GM10266 (cell line): ENCODE data around the gene MAPK11.
A peak's percentile ranks its signal among the peaks of the same experiment; 100 is the strongest.

ENCODE experiments used
- DNase-seq: peaks from one replicate; pipeline ENCODE4 v3.0.0; 2012; ENCODE audit errors: extremely low spot score
- TF ChIP-seq, protein P1 (sequence below): IDR thresholded peaks from 2 replicates; pipeline ENCODE4 v1.5.1; 2012; ENCODE audit warnings: mild to moderate bottlenecking, low read depth; ENCODE audit not compliant: control insufficient read depth, insufficient read depth; ENCODE audit errors: missing control alignments

Gene MAPK11

DNA sequence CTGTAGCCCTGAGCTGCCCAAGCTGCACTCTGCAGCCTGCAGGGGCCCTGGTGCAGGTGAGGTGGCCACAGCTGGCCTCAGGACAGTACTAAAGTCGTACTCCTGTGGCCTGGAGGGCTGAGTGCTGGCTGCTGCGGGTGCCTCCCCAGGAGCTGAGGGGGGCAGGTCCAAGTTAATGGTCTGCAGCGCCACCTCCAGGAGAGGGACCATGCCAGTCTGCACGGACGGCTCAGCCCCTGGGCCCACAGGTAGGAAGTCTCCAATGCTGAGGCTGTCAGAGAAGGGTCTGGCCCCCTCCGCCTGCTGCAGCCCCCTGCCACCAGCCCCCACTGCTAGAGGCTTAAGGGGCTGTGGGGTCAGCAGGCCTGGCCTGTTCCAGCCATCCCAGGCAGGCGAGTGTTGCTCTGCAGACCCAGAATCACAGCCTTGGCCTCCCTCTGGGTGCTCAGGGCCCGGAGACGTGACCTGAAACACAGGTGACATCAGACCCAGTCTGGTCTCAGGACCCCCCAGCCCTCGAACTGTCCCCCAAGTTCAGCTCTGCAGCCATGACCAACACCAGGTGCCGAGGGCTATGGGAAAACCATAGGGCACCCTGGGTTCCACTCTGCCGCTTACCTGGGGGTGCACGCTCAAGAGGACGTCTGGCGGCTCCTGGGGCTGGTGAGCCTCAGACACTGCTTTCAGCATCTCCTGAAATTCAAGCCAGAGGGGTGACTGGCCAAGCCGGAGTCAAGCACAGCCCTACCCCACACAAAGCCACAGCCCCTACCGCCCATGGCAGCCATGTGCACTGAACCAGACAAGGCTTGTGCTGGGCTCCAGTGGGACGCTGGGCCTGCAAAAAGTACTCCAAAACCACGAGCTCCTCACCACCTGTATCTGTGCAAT, 48.5 kb downstream of the MAPK11 start:
- DNase-seq, result no peak
- TF ChIP-seq, protein P1, sequence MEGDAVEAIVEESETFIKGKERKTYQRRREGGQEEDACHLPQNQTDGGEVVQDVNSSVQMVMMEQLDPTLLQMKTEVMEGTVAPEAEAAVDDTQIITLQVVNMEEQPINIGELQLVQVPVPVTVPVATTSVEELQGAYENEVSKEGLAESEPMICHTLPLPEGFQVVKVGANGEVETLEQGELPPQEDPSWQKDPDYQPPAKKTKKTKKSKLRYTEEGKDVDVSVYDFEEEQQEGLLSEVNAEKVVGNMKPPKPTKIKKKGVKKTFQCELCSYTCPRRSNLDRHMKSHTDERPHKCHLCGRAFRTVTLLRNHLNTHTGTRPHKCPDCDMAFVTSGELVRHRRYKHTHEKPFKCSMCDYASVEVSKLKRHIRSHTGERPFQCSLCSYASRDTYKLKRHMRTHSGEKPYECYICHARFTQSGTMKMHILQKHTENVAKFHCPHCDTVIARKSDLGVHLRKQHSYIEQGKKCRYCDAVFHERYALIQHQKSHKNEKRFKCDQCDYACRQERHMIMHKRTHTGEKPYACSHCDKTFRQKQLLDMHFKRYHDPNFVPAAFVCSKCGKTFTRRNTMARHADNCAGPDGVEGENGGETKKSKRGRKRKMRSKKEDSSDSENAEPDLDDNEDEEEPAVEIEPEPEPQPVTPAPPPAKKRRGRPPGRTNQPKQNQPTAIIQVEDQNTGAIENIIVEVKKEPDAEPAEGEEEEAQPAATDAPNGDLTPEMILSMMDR, result peak; percentile 20

DNA sequence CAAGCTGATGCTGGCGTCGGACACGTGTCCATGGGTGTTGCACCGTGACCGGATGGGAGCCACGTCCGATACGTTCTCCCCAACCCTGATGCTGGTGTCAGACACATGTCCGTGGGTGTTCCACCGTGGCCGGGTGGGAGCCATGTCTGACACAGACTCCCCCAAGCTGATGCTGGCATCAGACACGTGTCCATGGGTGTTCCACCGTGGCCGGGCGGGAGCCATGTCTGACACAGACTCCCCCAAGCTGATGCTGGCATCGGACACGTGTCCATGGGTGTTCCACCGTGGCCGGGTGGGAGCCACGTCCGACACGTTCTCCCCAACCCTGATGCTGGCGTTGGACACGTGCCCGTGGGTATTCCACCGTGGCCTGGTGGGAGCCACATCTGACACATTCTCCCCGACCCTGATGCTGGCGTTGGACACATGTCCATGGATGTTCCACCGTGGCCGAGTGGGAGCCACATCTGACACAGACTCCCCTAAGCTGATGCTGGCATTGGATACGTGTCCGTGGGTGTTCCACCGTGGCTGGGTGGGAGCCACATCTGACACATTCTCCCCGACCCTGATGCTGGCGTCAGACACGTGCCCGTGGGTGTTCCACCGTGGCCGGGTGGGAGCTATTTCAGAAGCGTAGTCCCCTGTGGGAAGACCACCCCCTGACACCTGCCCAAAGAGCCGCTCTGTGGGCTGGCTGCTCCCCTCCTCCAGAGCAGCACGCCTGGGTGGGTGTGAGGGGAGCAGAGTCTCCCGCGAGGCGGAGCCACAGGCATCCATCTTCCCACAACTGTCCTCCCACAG, 49.4 kb downstream of the MAPK11 start:
- no peak for DNase-seq
- TF ChIP-seq, protein P1, result no peak

DNA sequence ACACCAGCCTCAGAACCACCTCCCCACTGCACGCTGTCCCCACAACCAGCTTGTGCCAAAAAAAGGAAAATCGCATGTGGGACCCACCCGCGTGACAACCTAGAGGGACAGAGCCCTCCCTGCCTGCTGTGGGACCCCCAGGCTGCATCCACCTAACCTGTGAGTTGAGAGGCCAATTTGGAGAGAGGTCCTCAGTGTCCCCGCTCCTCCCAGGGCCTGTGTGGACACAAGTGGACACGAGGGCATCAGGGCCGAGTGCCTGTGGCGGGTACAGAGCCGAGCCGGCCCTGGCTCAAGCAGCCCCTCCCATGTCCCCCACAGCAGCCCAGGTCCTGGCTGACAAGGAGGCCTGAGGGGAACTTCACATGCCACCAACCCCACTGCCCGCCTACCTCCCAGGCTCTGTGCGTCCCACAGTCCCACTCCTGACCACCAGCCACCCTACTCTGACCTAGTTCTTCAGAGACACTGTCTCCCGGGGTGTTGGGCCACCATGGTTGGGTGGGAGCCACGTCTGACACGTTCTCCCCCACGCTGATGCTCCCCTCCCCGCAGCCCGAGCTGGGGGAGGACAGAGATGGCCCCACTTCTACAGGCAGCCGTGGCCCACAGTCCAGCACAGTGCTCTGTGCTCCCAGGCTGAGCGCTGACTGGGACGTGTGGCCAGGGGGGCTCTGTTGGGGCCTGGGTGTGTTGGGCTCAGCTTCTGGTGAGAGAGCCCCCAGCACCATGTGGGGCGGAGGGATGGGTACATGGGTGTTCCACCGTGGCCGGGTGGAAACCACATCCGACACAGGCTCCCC, 50.2 kb downstream of the MAPK11 start:
- DNase-seq, result no peak
- TF ChIP-seq, protein P1, result no peak

DNA sequence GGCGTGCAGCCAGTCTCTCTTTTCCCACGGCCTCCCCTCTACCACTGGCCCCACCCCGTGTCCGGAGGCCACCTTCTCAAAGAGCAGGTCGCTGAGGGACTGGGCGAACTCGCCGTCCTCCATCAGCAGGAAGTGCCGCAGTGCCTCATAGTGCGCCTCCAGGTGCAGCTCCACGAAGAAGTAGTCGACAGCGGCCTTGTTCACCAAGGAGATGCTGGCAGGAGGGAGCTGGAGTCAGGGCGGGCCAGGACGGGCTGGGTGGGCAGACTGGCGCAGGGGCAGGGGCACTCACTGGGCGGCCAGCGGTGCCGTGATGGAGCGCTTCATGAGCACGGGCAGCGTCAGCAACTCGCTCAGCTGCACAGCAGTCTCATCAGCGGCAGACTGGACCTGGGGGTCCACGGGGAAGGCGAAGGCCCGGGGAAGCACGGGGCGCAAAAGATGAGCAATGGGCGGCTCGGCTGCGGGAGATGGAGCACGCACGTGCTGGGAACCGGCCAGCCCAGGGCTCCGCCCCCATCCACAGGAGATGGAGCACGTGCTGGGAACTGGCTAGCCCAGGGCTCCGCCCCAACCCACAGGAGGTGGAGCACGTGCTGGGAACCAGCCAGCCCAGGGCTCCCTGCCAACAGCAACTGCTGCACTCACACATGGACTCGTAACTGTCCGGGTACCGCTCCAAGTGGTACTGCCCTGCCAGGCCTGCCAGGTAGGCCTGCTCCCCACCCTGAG, 51.0 kb downstream of the MAPK11 start:
- no peak for DNase-seq
- TF ChIP-seq, protein P1, result no peak

DNA sequence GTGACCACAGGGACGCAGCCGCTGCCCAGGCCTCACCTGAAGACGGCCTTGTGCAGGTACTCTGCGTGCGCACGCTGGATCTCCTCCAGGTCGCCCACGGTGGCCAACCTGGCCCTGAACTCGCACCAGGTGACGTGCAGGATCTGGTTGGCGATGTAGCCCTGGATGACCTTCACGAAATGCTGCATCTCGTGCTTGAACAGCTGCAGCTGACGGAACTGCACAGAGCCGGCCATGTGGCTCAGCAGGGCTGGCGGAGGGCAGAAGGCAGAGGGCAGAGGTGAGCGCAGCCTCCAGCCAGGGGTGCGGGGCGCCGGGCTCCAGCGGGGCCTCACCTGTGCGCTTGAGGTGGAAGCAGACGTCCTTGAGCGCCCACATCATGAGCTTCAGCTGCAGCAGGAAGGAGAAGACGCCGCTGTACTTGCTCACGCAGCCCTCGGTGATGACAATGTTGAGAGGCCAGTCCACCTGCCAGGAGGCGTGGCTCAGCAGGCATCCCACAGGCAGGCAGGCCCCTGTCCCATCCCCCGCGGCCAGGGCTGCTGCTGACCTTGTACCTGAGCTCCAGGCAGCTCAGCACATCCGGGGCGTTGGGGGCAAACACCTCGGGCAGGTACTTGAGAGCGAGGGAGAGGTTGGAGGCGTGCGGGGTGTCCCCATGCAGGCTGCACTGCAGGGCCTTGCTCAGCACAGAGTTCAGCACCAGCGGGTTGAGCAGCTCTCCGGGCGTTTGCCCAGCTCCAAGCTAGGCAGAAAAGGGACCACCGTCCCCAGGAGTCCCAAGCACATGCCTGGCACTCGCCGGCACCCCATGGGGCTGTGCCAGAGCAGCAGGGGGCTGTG, 51.8 kb downstream of the MAPK11 start:
- DNase-seq, result no peak
- TF ChIP-seq, protein P1, result no peak
